NCI-H1092 (cell line): Measurements from ENCODE around the gene HSF4.

ENCODE experiments used
- DNase-seq: peaks from one replicate; lab custom pipeline; 2025; lab: John Stamatoyannopoulos, UW

The HSF4 gene

GRCh38 chr16:67201411-67202345 is 37.1 kb downstream of the HSF4 start:
- DNase-seq = no peak

DNA sequence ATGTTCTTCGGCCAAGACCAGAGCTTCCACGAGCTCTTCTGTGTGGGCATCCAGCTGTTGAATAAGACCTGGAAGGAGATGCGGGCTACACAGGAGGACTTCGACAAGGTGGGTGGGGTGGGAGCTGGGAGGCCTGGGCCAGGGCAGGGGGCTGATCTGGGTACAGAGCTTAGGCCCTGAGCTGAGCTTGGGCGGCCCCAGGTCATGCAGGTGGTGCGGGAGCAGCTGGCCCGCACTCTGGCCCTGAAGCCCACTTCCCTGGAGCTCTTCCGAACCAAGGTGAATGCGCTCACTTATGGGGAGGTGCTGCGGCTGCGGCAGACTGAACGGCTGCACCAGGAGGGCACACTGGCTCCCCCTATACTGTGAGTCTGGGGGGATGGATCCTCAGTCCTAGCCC is 37.9 kb downstream of the HSF4 start:
- no peak for DNase-seq

DNA sequence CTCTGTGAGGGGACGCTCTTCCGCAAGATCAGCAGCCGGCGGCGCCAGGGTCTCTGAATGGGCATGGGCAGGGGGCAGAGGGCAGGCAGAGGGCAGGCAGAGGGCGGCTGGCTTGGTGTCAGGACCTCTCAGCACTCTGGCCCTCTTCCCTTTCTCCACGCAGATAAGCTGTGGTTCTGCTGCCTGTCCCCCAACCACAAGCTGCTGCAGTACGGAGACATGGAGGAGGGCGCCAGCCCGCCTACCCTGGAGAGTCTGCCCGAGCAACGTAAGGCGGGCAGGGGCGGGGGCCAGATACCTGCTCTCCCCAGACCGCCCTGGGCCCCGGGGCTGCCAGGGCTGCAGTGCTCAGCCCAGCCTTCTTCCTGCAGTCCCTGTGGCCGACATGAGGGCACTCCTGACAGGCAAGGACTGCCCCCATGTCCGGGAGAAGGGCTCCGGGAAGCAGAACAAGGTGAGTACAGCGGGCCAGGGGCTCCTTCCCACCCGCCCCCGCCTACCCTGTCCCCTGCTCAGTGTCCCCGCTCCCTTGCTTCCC is 38.5 kb downstream of the HSF4 start:
- no peak for DNase-seq

DNA sequence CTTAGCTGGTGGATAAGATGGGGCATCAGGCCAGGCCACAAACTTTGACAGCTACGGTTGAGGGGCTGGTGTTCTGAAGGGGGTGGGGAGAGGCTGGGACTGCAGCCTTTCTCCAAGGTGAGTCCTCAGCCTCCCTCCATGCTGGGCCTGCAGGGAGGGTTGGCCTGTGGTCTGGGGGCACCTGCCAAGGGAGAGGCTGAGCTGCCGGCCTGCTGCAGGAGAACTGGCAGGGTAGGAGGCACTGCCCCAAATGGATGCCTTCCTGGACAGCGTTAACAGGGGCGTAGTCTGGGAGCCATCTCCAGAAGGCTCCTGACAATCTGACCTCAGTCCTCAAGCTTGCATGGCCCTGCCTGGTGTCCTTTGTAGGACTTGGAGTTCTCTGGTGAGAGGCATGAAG is 39.5 kb downstream of the HSF4 start:
- no peak for DNase-seq

- no peak for DNase-seq
These were observed 41.7 kb downstream of the HSF4 start for GRCh38 chr16:67206129-67206837.

GRCh38 chr16:67206838-67207248 is 42.3 kb downstream of the HSF4 start:
- DNase-seq = no peak

GRCh38 chr16:67207249-67208091 is 42.9 kb downstream of the HSF4 start:
- no peak for DNase-seq

- no peak for DNase-seq
These were observed 43.8 kb downstream of the HSF4 start for GRCh38 chr16:67208154-67208896.

- no peak for DNase-seq
These were observed 45.0 kb downstream of the HSF4 start for GRCh38 chr16:67209565-67209964.

GRCh38 chr16:67210069-67210937 is 45.8 kb downstream of the HSF4 start:
- no peak for DNase-seq

DNA sequence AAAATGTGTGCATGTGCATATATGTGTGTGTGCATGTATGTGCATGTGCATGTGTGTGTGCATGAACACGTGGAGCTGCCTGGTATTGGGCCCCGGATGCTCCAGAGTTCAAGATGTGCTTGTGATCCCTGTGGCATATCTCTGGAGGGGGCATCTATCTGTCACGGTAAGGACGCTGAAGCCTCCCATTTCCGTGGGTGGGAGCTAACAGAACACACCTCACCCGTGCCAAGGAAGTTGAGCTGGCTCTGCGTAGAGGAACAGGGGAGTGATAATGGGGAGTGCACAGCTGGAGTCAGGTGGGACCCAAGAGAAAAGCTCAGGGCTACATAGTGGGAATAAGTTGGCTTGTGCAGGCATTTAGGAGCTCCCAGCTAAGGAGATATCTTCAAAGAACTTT is 47.1 kb downstream of the HSF4 start:
- DNase-seq = no peak

- no peak for DNase-seq
These were observed 48.2 kb downstream of the HSF4 start for GRCh38 chr16:67212766-67213165.

DNA sequence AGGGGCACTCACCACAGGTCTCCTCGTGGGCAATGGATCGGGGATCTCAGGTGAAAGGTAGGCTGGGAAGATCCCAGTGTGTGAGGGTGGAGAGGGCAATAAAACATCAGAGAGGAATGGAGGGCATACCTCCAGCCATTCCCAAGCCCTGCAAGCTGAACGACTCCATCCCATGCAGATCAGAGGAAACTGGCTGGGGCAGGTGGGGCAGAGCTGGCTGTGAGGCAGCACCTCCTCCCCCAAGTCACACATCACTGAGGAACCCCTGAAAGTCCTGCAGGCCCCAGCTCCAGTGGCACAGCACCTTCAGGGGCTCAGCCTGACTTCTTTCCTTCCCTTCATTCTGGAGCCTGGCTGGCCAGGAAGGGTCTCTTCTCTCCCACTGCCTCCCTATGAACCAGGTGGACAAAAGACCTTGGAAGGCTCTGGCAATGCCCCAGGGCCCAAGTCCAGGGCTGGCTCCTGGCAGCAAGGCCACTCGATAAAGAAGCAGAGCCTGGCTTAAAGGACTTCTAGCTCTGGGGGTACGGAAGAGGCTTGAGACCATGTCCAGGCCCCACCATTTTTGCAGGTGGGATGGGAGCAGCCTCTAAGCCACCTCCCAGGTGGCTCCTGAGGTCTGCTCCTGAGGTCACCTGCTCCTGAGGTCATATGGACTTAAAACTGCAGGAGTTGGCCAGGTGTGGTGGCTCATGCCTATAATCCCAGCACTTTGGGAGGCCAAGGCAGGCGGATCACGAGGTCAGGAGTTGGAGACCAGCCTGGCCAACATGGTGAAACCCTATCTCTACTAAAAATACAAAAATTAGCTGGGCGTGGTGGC is 48.9 kb downstream of the HSF4 start:
- DNase-seq = no peak

- no peak for DNase-seq
These were observed 51.2 kb downstream of the HSF4 start for GRCh38 chr16:67215706-67216105.

DNA sequence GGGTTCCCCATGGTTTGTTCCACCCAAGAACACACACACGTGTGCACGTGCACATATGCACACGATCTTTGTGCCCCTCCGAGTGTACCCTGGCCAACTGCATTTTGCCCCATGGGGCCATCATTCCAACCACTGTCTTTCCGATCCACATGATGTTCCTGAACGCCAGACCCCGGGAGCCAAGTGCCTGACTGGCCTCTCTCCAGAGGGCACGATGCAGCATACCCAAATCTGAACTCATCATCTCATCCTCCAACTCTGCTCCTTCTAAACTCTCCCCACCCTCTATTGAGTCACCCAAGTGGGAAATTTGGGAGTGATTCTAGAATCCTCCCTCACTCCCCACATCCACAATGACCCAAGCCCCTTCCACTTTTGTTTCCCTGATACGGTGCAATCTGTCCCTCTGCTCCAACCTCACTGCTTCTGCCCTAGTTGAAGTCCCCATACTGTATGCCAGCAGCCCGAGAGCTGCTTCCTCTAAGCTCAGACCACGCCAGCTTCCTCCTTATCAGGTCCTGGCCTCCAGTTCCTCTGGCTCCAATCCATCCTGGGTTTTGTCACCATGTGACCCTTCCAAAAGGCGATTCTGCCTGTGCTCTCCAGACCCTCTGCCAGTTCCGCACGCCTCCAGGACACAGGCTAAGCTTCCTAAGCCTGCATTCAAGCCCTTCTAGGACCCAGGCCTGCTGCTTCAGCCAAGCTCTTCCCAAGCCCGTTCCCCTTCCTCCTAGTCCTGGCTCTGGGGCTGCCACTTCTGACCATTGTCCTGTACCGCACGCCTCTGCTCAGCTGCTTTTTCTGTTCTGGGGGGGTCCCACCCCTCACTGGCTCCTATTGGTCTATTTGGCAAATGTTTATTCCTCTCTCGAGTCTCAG is 52.3 kb downstream of the HSF4 start:
- DNase-seq = no peak
